GM12864 (cell line): ENCODE data around the gene FAF1.
"Not testable (repeated sequence)": the region's sequence is repeated elsewhere in the genome, so short reads cannot be mapped to it uniquely, and the experiment has no call there.

Experiments
- DNase-seq: peaks from one replicate; pipeline ENCODE4 v3.0.0-alpha.2; 2011; ENCODE audit warnings: low read depth
- H3K4me3 ChIP-seq: 2 replicates; pipeline ENCODE4 v1.5.1; 2011; ENCODE audit warnings: mild to moderate bottlenecking, low read depth, low read length, control low read depth
- TF ChIP-seq, protein P1 (sequence below): IDR thresholded peaks from 2 replicates; pipeline ENCODE4 v1.5.1; 2011; ENCODE audit warnings: low read depth, mild to moderate bottlenecking, moderate library complexity, low read length, control low read depth, inconsistent platforms; ENCODE audit errors: missing control alignments

FAF1 gene

DNA sequence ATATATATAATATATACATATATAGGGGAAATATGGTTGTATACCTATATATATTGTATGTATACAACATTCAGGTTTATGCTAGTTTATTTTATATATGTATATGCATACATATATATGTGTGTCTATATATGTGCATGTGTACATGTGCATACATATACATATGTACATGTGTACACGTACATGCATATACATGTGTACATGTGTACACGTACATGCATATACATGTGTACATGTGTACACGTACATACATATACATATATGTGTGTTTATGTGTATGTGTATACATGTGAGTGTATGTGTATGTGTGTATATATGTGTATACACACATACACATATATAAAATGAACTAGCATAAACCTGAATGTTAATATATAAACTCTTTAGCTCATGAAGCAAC, 220.9 kb downstream of the FAF1 start:
- TF ChIP-seq, protein P1, sequence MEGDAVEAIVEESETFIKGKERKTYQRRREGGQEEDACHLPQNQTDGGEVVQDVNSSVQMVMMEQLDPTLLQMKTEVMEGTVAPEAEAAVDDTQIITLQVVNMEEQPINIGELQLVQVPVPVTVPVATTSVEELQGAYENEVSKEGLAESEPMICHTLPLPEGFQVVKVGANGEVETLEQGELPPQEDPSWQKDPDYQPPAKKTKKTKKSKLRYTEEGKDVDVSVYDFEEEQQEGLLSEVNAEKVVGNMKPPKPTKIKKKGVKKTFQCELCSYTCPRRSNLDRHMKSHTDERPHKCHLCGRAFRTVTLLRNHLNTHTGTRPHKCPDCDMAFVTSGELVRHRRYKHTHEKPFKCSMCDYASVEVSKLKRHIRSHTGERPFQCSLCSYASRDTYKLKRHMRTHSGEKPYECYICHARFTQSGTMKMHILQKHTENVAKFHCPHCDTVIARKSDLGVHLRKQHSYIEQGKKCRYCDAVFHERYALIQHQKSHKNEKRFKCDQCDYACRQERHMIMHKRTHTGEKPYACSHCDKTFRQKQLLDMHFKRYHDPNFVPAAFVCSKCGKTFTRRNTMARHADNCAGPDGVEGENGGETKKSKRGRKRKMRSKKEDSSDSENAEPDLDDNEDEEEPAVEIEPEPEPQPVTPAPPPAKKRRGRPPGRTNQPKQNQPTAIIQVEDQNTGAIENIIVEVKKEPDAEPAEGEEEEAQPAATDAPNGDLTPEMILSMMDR = no peak

DNA sequence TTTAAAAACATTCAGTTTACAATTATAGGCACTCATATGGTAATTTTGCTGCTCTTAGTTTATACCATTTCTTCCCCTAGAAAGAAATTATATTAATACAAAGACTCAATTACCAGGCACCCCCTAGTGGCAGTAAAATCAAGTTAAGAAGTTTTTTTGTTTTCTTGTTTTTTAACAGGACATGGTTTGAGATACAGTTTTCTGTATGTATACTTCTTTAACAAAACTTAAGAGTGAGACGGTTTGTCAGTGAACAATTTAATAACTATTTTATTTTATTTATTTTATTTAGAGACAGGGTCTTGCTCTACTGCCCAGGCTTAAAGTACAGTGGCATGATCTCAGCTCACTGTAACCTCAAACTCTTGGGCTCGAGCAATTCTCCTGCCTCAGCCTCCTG, 224.6 kb downstream of the FAF1 start:
- no peak overlapping the region for H3K4me3 ChIP-seq
- TF ChIP-seq, protein P1 = peak; percentile 2
- DNase-seq = no peak

More for the DNA sequence above, 220.9 kb downstream of the FAF1 start:
- no peak for DNase-seq
- no peak overlapping the region for H3K4me3 ChIP-seq

DNA sequence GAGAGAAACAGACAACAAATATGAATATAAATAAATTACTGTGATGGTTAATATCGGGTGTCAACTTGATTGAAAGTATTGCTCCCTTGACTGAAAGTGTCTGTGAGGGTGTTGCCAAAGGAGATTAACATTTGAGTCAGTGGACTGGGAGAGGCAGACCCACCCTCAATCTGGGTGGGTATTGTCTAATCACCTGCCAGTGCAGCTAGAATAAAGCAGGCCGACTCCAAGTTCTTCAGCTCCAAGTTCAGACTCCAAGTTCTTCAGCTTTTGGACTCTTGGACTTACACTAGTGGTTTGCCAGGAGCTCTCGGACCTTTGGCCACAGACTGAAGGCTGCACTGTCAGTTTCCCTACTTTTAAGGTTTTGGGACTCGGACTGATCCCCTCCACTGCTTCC, 232.5 kb downstream of the FAF1 start:
- not testable (repeated sequence) for H3K4me3 ChIP-seq, DNase-seq

DNA sequence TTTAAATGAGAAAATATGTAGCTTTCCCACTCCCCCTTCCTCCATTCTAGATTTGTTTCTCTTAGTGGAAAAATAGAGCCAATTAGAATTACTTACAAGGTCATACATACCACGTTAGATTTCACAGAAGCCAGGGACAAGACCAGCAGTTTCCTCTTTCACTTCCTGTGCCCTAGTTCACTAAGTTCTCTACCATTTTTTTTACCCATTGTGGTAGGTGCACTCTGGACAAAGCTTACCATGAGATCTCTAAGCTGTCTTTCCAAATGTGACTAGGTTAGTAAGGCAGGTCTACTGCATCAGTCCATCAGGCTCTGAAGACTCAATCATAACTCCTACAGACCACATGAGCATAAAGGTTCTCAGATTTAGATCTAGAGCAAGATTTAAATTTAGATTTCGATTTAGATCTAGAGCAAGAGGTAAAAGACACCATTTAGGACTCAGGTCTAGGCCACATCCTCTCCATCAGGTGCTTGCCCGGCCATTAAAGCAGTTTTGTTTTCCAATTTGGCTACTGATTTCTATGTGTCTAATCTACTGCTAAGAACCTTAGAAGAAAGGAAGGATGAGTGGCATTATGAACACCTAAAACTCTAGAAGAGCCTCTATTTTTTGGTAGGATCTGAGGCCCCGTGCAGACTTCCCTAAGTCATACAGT, 235.3 kb downstream of the FAF1 start:
- TF ChIP-seq, protein P1 = no peak
- DNase-seq = peak; percentile 62
- no peak overlapping the region for H3K4me3 ChIP-seq

DNA sequence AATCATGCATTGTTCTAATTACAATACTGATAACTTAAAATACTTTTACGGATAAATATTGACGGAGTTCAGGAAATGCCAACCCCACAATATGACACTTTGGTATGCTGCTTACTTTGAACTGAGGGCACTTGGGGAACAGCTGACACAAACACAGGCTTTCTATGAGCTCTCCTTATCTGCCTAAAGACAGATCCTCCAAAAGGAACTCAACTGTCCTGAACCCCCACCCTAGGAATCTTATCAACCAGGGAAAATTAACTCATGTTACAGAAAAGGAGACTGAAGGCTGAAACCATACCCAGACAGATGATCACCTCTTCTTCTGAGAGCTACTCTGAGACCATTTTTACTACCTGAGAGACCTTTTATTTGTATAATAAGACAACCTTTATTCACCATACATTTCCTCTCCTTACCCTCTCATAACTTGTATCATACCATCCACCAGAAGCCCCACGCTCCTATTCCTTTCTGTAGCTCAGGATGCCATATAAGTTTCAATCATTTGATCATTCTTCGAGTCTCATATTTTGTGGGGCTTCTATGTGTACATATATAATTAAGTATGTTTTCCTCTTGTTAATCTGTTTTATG, 239.5 kb downstream of the FAF1 start:
- H3K4me3 ChIP-seq = no peak overlapping the region
- TF ChIP-seq, protein P1 = no peak

DNA sequence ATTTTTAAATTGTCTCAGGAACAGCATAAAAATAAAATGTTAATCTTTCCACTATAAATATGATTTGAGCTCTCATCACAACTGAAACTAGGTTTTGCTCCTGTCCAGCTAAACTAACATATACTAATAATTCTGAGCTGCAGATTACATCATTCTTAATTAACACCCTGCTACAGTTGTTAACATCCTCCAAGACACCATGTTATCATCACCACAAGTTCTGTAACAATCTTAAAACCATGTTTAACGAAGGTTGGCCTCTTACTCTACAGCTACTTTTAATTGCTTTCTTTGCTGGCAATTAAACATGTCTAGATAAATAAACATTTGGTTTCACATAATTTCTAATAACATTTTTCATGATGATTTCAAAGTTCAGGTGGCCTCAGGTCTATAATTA, 240.9 kb downstream of the FAF1 start:
- no peak for DNase-seq
- no peak overlapping the region for H3K4me3 ChIP-seq
- TF ChIP-seq, protein P1 = no peak

More for the DNA sequence above, 239.5 kb downstream of the FAF1 start:
- DNase-seq = no peak

DNA sequence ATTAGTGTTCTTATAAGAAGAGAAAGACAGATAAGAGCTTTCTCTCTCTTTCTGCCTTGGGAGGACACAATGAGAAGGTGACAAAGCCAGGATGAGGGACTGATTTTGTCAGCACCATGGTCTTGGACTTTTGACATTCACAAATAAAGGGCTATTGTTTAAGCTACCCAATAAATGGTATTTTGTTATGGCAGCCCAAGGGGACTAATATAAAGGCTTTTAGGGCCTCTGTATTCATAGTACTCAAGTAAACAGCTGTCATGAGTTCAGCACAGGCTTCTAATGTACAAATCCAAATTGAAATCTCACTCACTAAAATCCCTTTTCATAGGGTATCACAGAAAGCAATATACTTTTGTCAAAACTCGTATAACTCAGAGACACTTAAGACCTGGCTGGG, 242.7 kb downstream of the FAF1 start:
- no peak overlapping the region for H3K4me3 ChIP-seq
- TF ChIP-seq, protein P1 = no peak
- DNase-seq = no peak

DNA sequence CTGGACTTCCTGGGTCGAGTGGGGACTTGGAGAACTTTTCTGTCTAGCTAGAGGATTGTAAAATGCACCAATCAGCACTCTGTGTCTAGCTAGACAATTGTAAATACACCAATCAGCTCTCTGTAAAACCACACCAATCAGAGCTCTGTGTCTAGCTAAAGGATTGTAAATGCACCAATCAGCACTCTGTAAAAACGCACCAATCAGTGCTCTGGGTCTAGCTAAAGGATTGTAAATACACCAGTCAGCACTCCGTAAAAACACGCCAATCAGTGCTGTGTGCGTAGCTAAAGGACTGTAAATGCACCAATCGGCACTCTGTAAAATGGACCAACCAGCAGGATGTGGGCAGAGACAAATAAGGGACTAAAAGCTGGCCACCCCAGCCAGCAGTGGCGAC, 243.6 kb downstream of the FAF1 start:
- DNase-seq, H3K4me3 ChIP-seq: not testable (repeated sequence)
